Measurements from ENCODE around the gene ECT2L. TPM values are rescaled to one million over a fixed set of nuclear protein-coding genes. Genes with fewer than 3 reads are reported as not detected.
A peak's percentile ranks its signal among the peaks of the same experiment; 100 is the strongest.

Gene ECT2L, protein sequence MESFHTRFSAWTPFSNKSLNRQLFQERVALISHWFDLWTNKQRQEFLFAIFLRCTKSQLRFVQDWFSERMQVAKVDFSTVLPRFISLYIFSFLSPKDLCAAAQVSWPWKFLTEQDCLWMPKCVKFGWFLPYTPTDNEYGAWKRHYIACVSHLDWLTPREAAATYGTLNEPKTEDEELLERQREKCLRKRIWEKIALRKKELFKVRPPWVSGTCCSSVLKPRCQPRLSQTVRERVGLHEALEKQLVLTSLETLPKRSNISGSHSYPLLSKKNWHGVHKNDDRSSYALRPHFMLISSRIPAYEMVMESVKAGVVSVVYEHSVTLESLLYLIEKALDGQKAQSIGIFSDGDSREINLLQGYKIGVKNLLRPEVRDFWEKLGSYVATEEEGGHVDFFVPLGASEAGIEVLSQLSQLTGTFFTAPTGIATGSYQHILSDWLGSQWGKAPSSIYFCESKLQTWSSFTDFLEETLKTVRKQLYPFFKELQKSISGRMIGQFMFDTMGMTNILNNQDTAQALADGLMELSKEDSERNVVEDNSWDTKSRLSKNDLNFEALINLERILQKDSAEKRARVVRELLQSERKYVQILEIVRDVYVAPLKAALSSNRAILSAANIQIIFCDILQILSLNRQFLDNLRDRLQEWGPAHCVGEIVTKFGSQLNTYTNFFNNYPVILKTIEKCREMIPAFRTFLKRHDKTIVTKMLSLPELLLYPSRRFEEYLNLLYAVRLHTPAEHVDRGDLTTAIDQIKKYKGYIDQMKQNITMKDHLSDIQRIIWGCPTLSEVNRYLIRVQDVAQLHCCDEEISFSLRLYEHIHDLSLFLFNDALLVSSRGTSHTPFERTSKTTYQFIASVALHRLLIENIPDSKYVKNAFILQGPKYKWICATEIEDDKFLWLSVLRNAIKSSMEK
- total RNA-seq (2014; rRNA removed; shearing (Covaris generic)) = not detected in 2 replicates

DNA sequence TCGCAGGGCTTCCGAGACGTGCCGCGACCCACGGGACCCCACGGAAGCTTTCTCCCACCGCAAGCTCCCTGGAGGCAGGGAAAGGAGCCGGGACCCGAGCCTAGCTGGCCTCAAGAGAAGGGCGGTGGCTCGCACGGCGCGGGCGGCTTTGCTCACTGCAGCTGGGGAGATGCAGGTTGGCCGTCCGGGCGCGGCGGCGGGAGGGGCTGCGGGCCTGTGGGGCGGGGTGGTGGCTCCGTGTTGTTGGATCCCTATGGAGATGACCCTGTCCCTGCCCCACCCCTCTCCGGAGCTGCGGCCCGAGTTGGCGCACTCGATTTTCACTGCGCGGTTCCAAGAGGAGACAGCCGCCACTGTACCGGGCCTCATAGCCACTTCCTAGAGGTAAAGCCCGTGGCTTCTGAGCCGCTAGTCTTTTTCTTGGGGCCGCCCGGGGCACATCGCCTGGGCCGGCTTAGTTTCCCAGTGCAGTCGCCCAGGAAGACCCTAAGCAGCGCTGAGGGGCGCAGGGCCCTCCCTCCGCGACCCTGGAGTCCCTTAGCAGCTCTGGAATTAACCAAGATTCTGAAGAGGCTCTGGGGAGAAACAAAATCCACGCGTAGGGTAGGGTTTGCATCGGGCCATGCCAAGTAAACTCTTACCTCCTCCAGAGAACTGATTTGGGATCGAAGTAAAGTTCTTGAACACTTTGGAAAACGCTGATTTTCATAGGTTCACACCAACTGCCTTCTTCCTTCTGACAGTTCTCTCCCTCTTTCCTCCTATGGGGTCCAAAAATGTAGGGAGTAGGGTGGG lies at the start of gene ECT2L:
ECT2L (plus strand) TSS at position 279 of the 795 bp plus-strand sequence. CDS start 17,188 bp downstream, outside the sequence.
- peak; percentile 62 for DNase-seq (ENCODE audit: low spot score)

DNA sequence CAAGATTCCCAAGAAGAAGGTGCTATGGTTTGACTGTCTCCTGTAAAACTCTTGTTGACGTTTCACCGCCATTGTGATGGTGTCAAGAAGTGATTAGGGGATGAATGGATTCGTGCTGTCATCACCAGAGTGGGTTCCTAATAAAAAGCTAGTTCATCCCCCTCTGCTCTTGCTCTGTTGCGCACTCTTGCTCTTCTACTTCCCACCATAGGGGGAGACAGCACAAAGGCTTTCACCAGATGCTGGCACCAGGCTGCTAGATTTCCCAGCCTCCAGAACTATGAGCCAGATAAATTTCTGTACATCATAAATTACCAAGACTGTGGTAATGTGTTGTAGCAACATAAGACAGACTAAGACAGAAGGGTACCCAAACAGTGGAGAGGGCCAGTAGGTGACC lies 43.9 kb upstream of the ECT2L start:
- DNase-seq (ENCODE audit: low spot score) = no peak

DNA sequence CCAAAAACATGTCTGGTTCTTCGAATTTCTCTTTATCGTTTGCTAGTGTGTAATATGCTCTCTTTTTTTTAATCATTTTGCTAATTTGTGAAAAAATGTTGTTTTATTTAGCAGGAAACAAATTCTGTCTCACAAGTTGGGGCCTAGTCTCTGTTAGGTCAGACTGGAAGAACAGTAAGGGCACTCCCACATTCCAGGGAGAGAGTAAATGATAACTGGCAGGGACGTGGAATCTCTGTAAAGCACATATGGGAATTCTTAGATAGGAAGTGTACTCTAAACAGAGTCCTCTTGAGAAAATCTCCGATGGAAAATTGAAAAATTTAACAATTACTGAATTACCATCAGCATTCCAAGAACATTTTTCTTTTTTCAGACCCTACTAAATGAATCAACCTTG lies 38.8 kb upstream of the ECT2L start:
- no peak for DNase-seq (ENCODE audit: low spot score)

DNA sequence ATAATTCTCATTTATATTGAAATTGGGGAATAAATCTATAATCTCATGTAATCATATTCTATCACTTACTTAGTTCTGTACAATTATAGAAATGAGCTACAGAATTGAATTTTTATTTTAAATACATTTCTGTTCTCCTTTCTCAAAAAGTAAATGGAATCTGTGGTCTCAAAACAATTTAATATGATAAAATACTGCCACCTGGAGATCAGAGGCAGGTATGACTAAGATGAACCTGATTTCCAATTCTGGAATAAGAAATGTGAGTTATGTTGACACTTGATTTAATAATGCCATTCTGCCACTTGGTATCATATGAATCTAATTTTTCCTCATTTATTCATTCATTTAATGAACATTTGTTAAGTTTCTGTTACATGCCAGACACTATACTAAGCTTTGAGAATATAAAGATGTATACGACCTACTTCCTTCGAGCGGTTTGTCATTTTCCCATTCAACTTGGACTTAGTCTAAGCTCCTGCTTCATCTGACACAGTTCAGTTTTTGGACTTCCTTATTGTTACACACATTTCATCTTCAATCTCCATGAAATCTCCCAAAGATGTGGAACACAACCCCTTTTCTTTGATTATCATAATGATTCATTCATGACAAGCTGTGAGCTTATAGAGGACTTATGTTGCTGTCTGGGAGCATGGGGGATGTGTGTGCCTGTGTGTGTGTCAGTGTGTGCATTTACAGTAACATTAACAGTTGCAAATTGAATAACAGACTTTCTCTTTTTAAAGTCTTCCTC lies 29.8 kb upstream of the ECT2L start:
- peak; percentile 70 for DNase-seq (ENCODE audit: low spot score)

DNA sequence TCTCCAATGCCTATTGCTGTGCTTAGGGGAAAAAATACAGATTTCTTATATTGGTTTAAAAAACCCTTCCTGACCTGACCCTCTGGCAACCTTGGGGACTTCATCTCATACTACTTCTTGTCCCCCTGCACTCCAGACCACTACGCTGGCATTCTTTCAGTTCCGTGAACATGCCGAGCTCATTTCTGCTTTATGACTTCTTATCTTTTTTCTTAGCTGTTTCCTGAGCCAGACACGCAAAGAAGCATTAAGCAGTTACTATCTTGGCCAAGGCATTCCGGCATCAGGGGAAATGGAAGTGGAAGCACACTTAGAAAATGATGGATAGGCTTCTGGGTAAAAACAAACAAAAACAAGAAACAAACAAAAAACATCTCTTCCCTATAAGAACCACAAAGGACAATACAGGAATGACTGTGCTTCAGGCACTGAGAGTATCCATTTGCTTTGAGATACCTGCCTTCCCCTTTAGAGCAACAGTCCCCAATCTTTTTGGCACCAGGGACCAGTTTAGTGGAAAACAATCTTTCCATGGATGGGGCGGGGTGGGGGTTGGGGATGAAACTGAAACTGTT lies 26.7 kb upstream of the ECT2L start:
- no peak for DNase-seq (ENCODE audit: low spot score)

DNA sequence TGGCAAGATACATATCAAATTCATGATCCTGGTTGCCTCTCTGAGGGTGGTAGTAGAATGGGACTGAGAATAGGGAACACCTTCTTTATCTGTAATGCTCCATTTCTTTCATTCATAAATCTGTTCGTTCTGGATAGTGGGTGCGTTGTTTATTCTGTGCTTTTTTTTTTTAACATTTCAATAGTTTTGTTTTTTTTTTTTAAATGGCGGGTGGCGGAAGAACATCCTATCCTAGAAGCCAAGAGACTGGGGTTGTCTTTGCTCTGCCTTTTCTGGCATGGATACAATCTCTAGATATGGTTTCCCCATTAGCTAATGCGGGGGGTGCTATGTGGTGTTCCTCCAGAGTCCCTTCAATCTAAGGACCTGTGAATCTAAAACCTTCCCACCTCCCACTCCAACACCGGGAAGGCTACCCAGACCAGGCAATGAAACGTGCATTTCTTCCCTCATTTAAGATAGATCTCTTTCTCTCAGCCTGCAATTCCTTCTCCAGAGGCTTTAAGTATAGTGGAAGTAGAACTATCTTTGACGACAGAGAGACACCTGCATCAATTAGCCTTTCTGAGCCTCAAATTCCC lies 23.2 kb upstream of the ECT2L start:
- DNase-seq (ENCODE audit: low spot score) = no peak

DNA sequence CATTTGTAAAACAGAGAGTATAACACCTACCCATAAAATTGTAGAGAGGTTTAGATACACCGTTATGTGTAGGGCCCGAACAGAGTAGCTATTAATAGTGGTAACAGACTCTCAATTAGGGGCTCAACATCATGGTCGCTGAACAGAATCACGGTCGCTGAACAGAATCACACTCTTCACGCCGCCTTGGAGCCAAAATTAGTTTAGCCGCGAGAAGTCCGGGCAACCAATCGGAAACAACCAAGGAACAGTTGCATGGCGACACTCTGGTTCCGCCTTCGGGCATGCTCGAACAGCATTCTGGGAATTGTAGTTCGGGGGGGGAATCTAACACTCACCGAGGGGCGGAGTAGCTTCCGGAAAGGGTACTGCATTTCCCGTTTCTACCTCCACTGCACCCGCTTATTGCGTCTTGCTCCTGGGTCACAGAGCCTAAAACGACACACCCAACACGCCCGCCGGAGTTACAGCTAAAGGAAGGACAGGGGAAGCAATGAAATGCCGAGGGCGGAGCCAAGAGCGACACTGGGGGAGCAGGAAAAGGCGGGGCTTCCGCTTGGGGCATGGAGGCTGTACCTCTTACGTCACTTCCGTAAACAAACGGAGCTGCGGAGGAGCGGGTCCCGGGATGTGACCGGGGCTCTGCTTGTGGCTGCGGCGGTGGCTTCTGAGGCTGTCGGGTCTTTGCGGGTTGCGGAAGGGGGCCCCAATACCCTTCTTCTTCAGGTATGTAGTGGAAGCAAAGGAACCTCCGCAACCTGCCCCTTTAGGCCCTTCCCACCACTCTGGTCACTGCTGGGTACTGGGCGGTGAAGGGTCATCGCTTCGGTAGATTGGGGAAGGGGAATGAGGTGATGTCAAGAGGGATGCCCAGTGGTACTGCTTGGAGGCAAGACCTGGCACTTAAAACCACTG lies 22.5 kb upstream of the ECT2L start, which contains the start of gene CCDC28A:
CCDC28A (plus strand) TSS at position 593 of the 915 bp plus-strand sequence. CDS start 2,352 bp downstream, outside the sequence.
- DNase-seq (ENCODE audit: low spot score) = peak; percentile 96

DNA sequence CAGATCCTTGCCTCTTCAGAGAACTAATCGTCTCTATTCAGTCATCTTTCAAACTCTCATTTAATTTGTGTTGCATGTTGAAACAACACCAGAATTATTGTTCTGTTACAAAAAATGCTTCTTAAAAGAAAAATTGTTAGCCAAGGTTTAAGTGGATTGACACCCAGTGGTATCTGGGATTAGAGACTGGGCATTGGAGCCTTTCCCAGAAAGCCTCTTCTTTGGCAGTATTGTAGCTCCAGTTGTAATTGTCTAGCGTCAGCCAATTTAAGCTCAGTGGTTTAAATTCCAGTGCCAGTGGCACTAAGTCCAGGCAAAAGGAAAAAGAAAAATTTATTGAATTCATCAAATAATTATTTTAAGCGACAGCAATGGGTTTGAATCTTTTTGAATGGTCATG lies 21.5 kb upstream of the ECT2L start:
- no peak for DNase-seq (ENCODE audit: low spot score)

DNA sequence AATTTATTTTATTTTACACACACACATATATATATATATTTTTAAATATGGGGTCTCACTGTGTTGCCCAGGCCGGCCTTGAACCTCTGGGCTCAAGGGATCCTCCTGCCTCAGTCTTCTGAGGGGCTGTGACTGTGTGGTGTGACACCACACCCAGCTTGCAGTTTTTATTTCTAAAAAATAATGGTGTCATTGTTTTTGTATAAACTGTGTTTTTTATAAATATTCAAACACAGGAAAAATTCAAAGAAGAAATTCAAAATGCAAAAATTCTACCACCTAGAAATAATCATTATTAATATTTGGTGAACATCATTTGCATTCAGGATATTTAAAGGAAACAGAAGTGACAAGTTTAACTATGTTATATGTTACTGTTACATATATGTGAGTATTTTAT lies 19.2 kb upstream of the ECT2L start:
- DNase-seq (ENCODE audit: low spot score) = no peak

DNA sequence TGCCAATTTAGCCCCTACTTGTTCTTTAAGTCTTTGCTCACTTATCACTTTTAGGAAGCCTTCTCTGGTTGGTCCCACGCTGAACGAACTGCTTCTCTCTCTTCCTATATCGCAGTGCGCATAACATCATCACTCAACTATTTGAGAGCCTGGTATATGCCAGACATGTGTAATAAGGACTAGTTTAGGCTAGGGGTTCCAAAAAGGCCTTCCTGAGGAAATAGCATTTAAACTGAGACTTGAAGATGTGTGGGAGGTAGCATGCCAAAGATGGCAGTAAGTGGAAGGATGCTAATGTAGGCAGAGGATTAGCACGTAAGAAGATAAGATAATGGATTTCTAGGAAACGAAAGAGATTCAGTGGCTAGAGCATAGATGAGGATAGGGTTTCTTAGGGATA lies 17.6 kb upstream of the ECT2L start:
- DNase-seq (ENCODE audit: low spot score) = no peak

DNA sequence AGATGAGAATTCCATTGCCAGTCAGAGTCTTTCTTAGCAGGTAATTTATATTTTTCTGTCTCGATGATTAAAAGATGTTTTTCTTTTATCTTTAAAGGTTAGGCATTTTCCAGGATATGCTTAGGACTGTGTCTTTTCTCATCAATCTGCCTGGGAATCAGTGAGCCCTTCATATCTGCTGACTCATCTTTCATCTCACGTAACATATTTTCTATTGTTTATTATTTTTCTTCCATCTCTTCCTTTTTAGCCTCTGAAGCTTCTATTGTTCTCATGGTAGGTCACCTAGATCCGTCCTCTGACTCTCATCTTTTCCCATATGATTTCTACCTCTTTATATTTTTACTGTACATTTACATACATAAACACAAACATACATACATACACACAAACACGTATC lies 13.6 kb upstream of the ECT2L start:
- DNase-seq (ENCODE audit: low spot score) = no peak

DNA sequence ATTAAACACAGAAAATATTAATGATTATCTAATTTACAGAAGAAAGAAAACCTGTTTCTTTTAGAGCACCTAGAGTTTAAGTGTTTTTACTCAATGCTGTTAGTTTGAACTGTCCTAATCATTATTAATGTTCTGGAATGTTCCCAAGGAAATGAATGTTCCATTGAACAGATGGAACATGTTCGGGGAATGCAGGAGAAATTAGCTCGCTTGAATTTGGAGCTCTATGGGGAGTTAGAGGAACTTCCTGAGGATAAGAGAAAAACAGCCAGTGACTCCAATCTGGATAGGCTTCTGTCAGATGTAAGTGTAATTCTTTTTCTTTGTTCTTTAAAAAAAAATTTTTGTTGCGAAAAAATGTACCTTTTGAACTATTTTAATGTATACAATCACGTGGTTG lies 10.8 kb upstream of the ECT2L start:
- no peak for DNase-seq (ENCODE audit: low spot score)

DNA sequence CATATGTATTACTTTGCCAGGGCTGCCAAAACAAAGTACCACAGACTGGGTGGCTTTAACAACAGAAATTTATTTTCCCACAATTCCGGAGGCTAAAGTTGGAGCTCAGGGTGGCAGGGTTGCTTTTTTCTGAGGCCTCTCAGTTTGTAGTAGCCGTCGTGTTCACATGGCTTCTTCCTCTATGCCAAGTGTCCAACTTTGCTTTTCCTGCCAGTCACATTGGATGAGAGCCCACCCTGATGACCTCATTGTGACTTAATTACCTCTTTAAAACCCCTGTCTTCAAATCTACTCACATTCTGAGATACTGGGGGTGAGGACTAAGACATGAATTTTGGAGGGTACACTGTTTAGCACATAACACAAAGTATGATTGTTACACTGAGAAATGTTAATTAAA lies 9.9 kb upstream of the ECT2L start:
- DNase-seq (ENCODE audit: low spot score) = no peak

DNA sequence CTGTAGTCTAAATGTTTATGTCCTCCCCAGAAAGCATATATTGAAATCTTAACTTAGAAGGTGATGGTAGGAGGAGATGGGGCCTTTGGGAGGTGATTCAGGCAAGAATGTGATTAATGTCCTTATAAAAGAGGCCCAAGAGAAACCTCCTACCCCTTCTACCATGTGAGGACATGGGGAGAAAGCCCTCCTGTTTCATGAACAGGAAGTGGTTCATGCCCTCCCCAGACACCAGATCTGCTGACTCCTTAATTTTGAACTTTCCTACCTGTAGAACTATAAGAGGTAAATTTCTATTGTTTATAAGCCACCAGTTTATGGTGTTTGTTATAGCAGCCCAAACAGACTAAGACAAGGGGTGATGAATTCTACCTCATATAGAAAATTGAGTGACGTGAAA lies 8.7 kb upstream of the ECT2L start:
- DNase-seq (ENCODE audit: low spot score) = no peak

DNA sequence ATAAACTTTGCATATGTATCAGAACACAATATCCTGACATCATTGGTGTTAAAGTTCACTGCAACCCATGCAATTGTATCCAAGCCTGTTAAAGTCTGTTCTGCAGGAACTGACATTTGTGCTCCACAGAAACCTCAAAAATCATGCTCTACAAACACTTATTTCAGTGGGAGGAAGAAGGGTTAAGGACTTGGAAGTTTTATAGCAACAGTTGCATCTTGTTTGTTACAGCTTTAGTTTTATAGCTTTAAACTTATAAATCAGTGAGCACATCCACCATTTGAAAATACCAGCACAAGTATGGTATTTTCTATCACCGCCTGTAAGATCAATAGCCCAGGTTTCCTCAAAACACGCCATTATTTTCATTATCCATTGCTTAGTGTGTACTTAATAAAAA lies 884 bp downstream of the ECT2L start:
- DNase-seq (ENCODE audit: low spot score) = no peak

DNA sequence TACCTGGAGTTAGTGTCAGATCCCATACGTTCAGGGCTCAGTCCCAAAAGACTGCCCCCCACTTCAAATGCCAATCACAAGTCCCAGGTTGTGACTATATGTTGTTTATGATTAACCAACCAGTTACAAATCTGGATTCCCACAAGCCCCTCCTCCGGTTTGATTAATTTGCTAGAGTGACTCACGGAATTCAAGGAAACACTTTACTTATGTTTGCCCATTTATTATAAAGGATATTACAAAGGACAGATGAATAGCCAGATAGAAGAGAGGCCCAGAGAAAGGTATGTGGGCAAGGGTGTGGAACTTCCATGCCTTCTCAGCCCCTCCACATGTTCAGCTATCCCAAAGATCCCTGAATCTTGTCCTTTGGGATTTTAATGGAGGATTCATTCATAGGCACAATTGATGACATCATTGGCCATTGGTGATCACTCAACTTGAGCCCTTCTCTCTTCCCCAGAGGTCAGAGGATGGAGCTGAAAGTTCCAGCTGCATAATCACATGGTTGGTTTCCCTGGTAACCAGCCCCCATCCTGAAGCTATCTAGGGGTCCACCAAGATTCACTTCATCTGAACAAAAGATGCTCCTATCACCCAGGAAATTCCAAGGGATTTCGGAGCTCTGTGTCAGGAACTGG lies 2.0 kb downstream of the ECT2L start:
- peak; percentile 30 for DNase-seq (ENCODE audit: low spot score)

DNA sequence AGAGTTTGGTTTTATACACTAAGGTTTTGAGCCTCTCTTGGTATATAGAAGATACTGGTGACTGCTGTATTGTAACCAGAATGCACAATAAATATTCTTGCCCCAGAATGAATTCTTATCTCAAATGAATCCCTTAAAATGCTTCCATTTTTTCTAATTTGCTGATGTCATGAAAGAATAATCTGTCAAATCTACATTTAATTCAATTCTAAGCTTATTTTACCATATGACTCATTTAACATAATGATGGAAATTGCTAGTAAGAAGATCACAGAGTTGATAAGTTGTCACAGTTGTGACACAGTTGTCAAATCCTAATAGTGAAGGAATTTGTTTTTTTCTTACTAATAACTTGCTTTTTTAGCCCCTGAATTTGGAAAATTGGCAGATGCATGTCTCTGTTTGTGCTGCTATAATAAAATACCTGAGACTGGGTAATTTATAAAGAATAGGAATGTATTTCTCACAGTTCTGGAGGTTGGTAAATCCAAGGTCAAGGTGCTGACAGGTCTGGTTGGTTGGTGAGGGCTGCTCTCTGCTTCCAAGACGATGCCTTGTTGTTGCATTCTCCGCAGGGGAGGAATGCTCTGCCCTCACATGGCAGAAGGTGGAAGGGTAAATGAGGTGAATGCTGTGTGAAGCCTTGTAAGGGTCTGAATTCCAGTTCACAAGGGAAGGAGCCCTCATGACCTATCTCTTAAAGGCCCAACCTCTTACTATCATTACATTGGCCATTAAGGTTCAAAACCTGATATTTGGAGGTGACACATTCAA lies 4.7 kb downstream of the ECT2L start:
- no peak for DNase-seq (ENCODE audit: low spot score)

DNA sequence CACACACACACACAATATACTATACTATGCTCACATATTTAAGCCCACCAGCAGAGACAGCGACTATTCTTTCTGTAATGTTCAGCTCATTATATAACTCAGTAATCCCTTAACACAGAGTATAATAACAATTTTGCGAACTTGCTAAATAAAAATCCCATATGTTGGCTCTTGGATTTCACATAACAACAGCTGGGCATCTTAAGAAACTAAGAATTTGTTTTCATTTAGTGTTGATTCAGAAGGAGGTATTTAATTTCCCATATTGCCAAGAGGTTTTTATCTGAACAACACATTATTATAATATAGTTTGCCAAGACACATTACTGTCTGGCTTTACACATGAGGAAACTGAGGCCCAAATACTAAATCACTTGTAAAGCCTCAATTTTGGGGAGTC lies 7.4 kb downstream of the ECT2L start:
- DNase-seq (ENCODE audit: low spot score) = no peak

Measured in HT-29 (cell line).